ENCODE measurements around the gene C2orf66.

The C2orf66 gene

GRCh38 chr2:196758474-196759377 is 50.4 kb downstream of the C2orf66 start:
- DNase-seq: no peak

Data from islet precursor cell (in vitro differentiated cells).